IPS-18a (cell line): ENCODE results near the gene NDUFA11.
A peak's percentile ranks its signal among the peaks of the same experiment; 100 is the strongest.

Experiments
- H3K27ac ChIP-seq: one replicate; pipeline ENCODE4 v1.5.1; 2013; ENCODE audit warnings: low read length
- H3K27me3 ChIP-seq: one replicate; pipeline ENCODE4 v1.6.1; 2013; ENCODE audit warnings: mild to moderate bottlenecking, low read length; ENCODE audit not compliant: control insufficient read depth, insufficient read depth
- H3K36me3 ChIP-seq: one replicate; pipeline ENCODE4 v1.6.1; 2013; ENCODE audit warnings: low read depth, low read length; ENCODE audit not compliant: control insufficient read depth
- H3K4me1 ChIP-seq: one replicate; pipeline ENCODE4 v1.6.1; 2013; ENCODE audit warnings: low read depth, low read length; ENCODE audit not compliant: control insufficient read depth
- H3K4me3 ChIP-seq: one replicate; pipeline ENCODE4 v1.5.1; 2013; ENCODE audit warnings: low read length
- H3K9ac ChIP-seq: one replicate; pipeline ENCODE4 v1.6.1; 2013; ENCODE audit warnings: mild to moderate bottlenecking, low read length, moderate library complexity
- H3K9me3 ChIP-seq: one replicate; pipeline ENCODE4 v1.6.1; 2013; ENCODE audit warnings: low read depth, low read length; ENCODE audit not compliant: control insufficient read depth

NDUFA11 gene

GRCh38 chr19:5914946-5915781 is 11.6 kb upstream of the NDUFA11 start:
- H3K9ac ChIP-seq, result no peak overlapping the region
- H3K27me3 ChIP-seq, result no peaks in the 10 kb centered on the region
- no peak overlapping the region for H3K27ac ChIP-seq
- H3K4me3 ChIP-seq, result no peak overlapping the region
- H3K9me3 ChIP-seq, result no peaks in the 10 kb centered on the region
- H3K36me3 ChIP-seq, result peaks cover 39% of the 10 kb centered on the region
- H3K4me1 ChIP-seq, result no peaks in the 10 kb centered on the region

GRCh38 chr19:5914358-5914774 is 10.8 kb upstream of the NDUFA11 start:
- no peak overlapping the region for H3K27ac ChIP-seq
- no peaks in the 10 kb centered on the region for H3K9me3 ChIP-seq
- peaks cover 32% of the 10 kb centered on the region for H3K36me3 ChIP-seq
- no peaks in the 10 kb centered on the region for H3K4me1 ChIP-seq
- no peak overlapping the region for H3K9ac ChIP-seq
- no peak overlapping the region for H3K4me3 ChIP-seq
- H3K27me3 ChIP-seq, result no peaks in the 10 kb centered on the region

- Histone ChIP-seq H3K9me3 (no peaks in the 10 kb centered on the region), H3K4me1 (no peaks in the 10 kb centered on the region), H3K36me3 (peaks cover 27% of the 10 kb centered on the region), H3K27ac (no peak within 1 kb of the TSS), H3K4me3 (no peak within 1 kb of the TSS), H3K9ac (no peak within 1 kb of the TSS), H3K27me3 (no peaks in the 10 kb centered on the region)
Observed at GRCh38 chr19:5913739-5914357, 10.3 kb upstream of the NDUFA11 start, which contains the start of gene CAPS. Gene CAPS (plus strand): TSS chr19:5914254. CDS start chr19:5914407, 153 bp downstream.

- H3K27ac ChIP-seq, result no peak overlapping the region
- H3K9ac ChIP-seq, result no peak overlapping the region
- no peaks in the 10 kb centered on the region for H3K9me3 ChIP-seq
Observed at GRCh38 chr19:5911366-5911765, 7.8 kb upstream of the NDUFA11 start.

GRCh38 chr19:5910638-5910907 is 7.0 kb upstream of the NDUFA11 start:
- no peaks in the 10 kb centered on the region for H3K4me1 ChIP-seq
- no peak overlapping the region for H3K9ac ChIP-seq
- H3K4me3 ChIP-seq, result no peak overlapping the region
- H3K36me3 ChIP-seq, result peaks cover 2% of the 10 kb centered on the region
- H3K27ac ChIP-seq, result no peak overlapping the region
- H3K27me3 ChIP-seq, result no peaks in the 10 kb centered on the region
- no peaks in the 10 kb centered on the region for H3K9me3 ChIP-seq

More at GRCh38 chr19:5911366-5911765, 7.8 kb upstream of the NDUFA11 start:
- peaks cover 6% of the 10 kb centered on the region for H3K36me3 ChIP-seq
- no peaks in the 10 kb centered on the region for H3K27me3 ChIP-seq
- H3K4me1 ChIP-seq, result no peaks in the 10 kb centered on the region
- H3K4me3 ChIP-seq, result no peak overlapping the region

GRCh38 chr19:5908773-5909442 is 5.3 kb upstream of the NDUFA11 start:
- Histone ChIP-seq H3K9ac (no peak overlapping the region), H3K27ac (no peak overlapping the region)

GRCh38 chr19:5907241-5907640 is 3.7 kb upstream of the NDUFA11 start:
- Histone ChIP-seq H3K4me3 (no peak overlapping the region), H3K27ac (no peak overlapping the region), H3K9ac (no peak overlapping the region), H3K36me3 (no peaks in the 10 kb centered on the region), H3K9me3 (no peaks in the 10 kb centered on the region), H3K4me1 (no peaks in the 10 kb centered on the region), H3K27me3 (no peaks in the 10 kb centered on the region)

More at GRCh38 chr19:5908773-5909442, 5.3 kb upstream of the NDUFA11 start:
- no peaks in the 10 kb centered on the region for H3K9me3 ChIP-seq
- peaks cover 2% of the 10 kb centered on the region for H3K36me3 ChIP-seq
- no peak overlapping the region for H3K4me3 ChIP-seq
- no peaks in the 10 kb centered on the region for H3K4me1 ChIP-seq
- H3K27me3 ChIP-seq, result no peaks in the 10 kb centered on the region

GRCh38 chr19:5905114-5905778 is 1.7 kb upstream of the NDUFA11 start:
- Histone ChIP-seq H3K9ac (peak overlapping the region; percentile 66), H3K4me1 (no peaks in the 10 kb centered on the region), H3K36me3 (no peaks in the 10 kb centered on the region), H3K9me3 (no peaks in the 10 kb centered on the region), H3K4me3 (peak overlapping the region; percentile 84), H3K27ac (no peak overlapping the region), H3K27me3 (no peaks in the 10 kb centered on the region)

- peak within 1 kb of the TSS; percentile 99 for H3K9ac ChIP-seq
- H3K27me3 ChIP-seq, result no peaks in the 10 kb centered on the region
- H3K4me3 ChIP-seq, result peak within 1 kb of the TSS; percentile 99
- no peaks in the 10 kb centered on the region for H3K36me3 ChIP-seq
- H3K27ac ChIP-seq, result peak within 1 kb of the TSS; percentile 82
- H3K4me1 ChIP-seq, result no peaks in the 10 kb centered on the region
- no peaks in the 10 kb centered on the region for H3K9me3 ChIP-seq
Observed at GRCh38 chr19:5904352-5905113, 943 bp upstream of the NDUFA11 start, which contains the start of gene VMAC. Gene VMAC (plus strand): TSS chr19:5904872. CDS start chr19:5904891, 19 bp downstream.

GRCh38 chr19:5903056-5903623 is 450 bp downstream of the NDUFA11 start:
- H3K9me3 ChIP-seq, result no peaks in the 10 kb centered on the region
- no peaks in the 10 kb centered on the region for H3K27me3 ChIP-seq
- H3K36me3 ChIP-seq, result no peaks in the 10 kb centered on the region
- peak overlapping the region; percentile 99 for H3K9ac ChIP-seq
- H3K4me3 ChIP-seq, result peak overlapping the region; percentile 99
- H3K27ac ChIP-seq, result peak overlapping the region; percentile 82
- no peaks in the 10 kb centered on the region for H3K4me1 ChIP-seq
